AG04449 (cell line): ENCODE measurements around the gene GNRHR.

Experiments used
- CTCF ChIA-PET: fragments of 350-600 bp; formaldehyde crosslinking; extraction: SDS; loops from one replicate; lab custom pipeline; 2021; ENCODE audit warnings: antibody characterized with exemption; lab: Yijun Ruan, JAX
- POLR2A ChIA-PET: fragments of 400-600, 350-600 bp; formaldehyde crosslinking; extraction: SDS; loops from one replicate; lab custom pipeline; 2020; ENCODE audit warnings: antibody characterized with exemption, inconsistent platforms; lab: Yijun Ruan, JAX
- DNase-seq: peaks from one replicate; pipeline ENCODE4 v3.0.0-alpha.2; 2010; ENCODE audit warnings: low read depth, low spot score
- H3K4me3 ChIP-seq: 2 replicates; pipeline ENCODE4 v1.5.1; 2011; ENCODE audit warnings: low read depth, mild to moderate bottlenecking, control low read depth, low read length
- CTCF ChIP-seq: IDR thresholded peaks from one replicate; pipeline ENCODE4 v1.5.1; 2011; ENCODE audit warnings: mild to moderate bottlenecking, moderate library complexity, low read length, control low read depth, inconsistent platforms; ENCODE audit not compliant: insufficient read depth; ENCODE audit errors: missing control alignments

GNRHR gene

GRCh38 chr4:67755974-67756373 lies 1.8 kb upstream of the GNRHR start:
- POLR2A ChIA-PET, result no interaction called here

GRCh38 chr4:67751260-67751659 lies 2.9 kb downstream of the GNRHR start:
- ChIA-PET CTCF (no interaction called here), POLR2A (no interaction called here)
- no peak for DNase-seq
- no peak for TF ChIP-seq CTCF
- H3K4me3 ChIP-seq, result no peak overlapping the region

More at GRCh38 chr4:67755974-67756373, 1.8 kb upstream of the GNRHR start:
- TF ChIP-seq CTCF, result no peak
- CTCF ChIA-PET, result interaction anchor here (1.1 to 6.8 kb wide), 3 partner anchors 9 to 17 kb away, joined by 4 to 51 read pairs (median 5); no protein-coding TSS in a partner anchor
- H3K4me3 ChIP-seq, result no peak overlapping the region
- no peak for DNase-seq

GRCh38 chr4:67750691-67751090 lies 3.5 kb downstream of the GNRHR start:
- DNase-seq, result no peak
- ChIA-PET POLR2A (no interaction called here), CTCF (interaction anchor here (6.0 kb wide), 1 partner anchor 13 kb away, joined by 59 read pairs; no protein-coding TSS in a partner anchor)
- no peak overlapping the region for H3K4me3 ChIP-seq
- TF ChIP-seq CTCF, result no peak

GRCh38 chr4:67749286-67749685 lies 4.9 kb downstream of the GNRHR start:
- ChIA-PET CTCF (interaction anchor here (1.0 to 6.0 kb wide), 4 partner anchors 15 to 427 kb away, joined by 3 to 59 read pairs (median 6); no protein-coding TSS in a partner anchor), POLR2A (no interaction called here)
- TF ChIP-seq CTCF, result no peak
- no peak for DNase-seq
- H3K4me3 ChIP-seq, result no peak overlapping the region

GRCh38 chr4:67746797-67747495 lies 7.2 kb downstream of the GNRHR start:
- ChIA-PET POLR2A (no interaction called here), CTCF (interaction anchor here (0.6 to 6.0 kb wide), 23 partner anchors 9 to 586 kb away, joined by 3 to 59 read pairs (median 8); partner anchors contain the start of genes GNRHR and UBA6)
- DNase-seq, result no peak

More at GRCh38 chr4:67746797-67747495, 7.2 kb downstream of the GNRHR start:
- TF ChIP-seq CTCF, result peak; percentile 25
- H3K4me3 ChIP-seq, result no peak overlapping the region
